Mucosa of descending colon (tissue), 3 donors: ENCODE data around the gene PNMA8B. TPM values are rescaled to one million over a fixed set of nuclear protein-coding genes. Genes with fewer than 3 reads are reported as not detected.

ENCODE experiments used
- ATAC-seq: fragments of 200-7000 bp; cut with Tn5 transposase; one replicate; pipeline ENCODE4 v1.9.1; 2020; ENCODE audit warnings: mild to moderate bottlenecking, moderate library complexity
- DNase-seq, 3 donors: peaks; one replicate each; pipeline ENCODE4 v3.0.0-alpha.2; 2020
- H3K36me3 ChIP-seq: fragments of 200-600 bp; one replicate; pipeline ENCODE4 v1.8.0; 2021; ENCODE audit warnings: low read depth, mild to moderate bottlenecking
- H3K4me1 ChIP-seq: fragments of 200-600 bp; one replicate; pipeline ENCODE4 v1.8.0; 2021; ENCODE audit warnings: low read depth, mild to moderate bottlenecking
- H3K4me3 ChIP-seq: fragments of 200-600 bp; one replicate; pipeline ENCODE4 v1.8.0; 2021; ENCODE audit warnings: mild to moderate bottlenecking
- H3K9me3 ChIP-seq: fragments of 200-600 bp; one replicate; pipeline ENCODE4 v1.8.0; 2021; ENCODE audit warnings: mild to moderate bottlenecking
- CTCF ChIP-seq: fragments of 200-600 bp; IDR thresholded peaks from one replicate; pipeline ENCODE4 v1.8.0; 2022; ENCODE audit warnings: antibody characterized with exemption, mild to moderate bottlenecking
- intact Hi-C, 2 donors: fragments of 100-400 bp; cut with DNase I in 1 of 2; cut with micrococcal nuclease in 1 of 2; formaldehyde crosslinking; loops; one replicate each; pipeline versions ENCODE4 v1.11.0 to v1.11.1; 2022; cut with DNase I, micrococcal nuclease
- long read RNA-seq, 2 donors: library from polyadenylated mRNA; unstranded; transcript quantifications; one replicate each; pipeline ENCODE4 v2.0.0, GENCODE V29; 2019 to 2021
- total RNA-seq, 3 donors: library from RNA; stranded (reverse); fragmentation: NEBNext Ultra II Directional in 2 of 3; extraction: Animal tissue kit (Norgen Biotek cat#: 25700) in 2 of 3; gene quantifications; one replicate each; pipeline versions ENCODE4 v1.2.1 to v1.2.4, GENCODE V29; 2021 to 2023
- donor health status: DM: no; HTN: no; CAD: no; lungs with moderate emphysema.
- donor health status: DM: no; HTN: no; CAD: no.
- donor health status: DM: no; HTN: yes; CAD: no.

Gene PNMA8B
- total RNA-seq = 1 to 10 TPM in 1 of 3 donors, under 1 TPM in 2; 0.12 to 2.3 (median 0.36) TPM
- long read RNA-seq, donor 1, full-length matches to known transcripts = 3 of 3 reads
- long read RNA-seq, donor 1, partial matches to known transcripts = 0 of 3 reads
- long read RNA-seq, donor 1, other reads (novel, unspliced or antisense) = 0 of 3 reads
- long read RNA-seq, donor 2 = 0 reads

- Histone ChIP-seq H3K4me1 (peaks cover 7% of the 10 kb centered on the region), H3K36me3 (no peaks in the 10 kb centered on the region), H3K9me3 (no peaks in the 10 kb centered on the region), H3K4me3 (no peak within 1 kb of the TSS)
- no peak for TF ChIP-seq CTCF
- ATAC-seq (peak; percentile 47), DNase-seq (peak in 1 of 3 donors; percentile 22)
- intact Hi-C loops = no loop called here
Measured at GRCh38 chr19:46495786-46496099, at the start of gene PNMA8B. Gene PNMA8B, minus strand, starts transcription at chr19:46495867. Its CDS starts 402 bp downstream, at chr19:46495465.

- H3K4me3 ChIP-seq = no peak overlapping the region
- no peaks in the 10 kb centered on the region for H3K36me3 ChIP-seq
- ATAC-seq (no peak), DNase-seq (no peak)
- H3K9me3 ChIP-seq = no peaks in the 10 kb centered on the region
- intact Hi-C loops = no loop called here
- no peaks in the 10 kb centered on the region for H3K4me1 ChIP-seq
- no peak for TF ChIP-seq CTCF
Measured at GRCh38 chr19:46544651-46545050, 49.0 kb upstream of the PNMA8B start.

DNA sequence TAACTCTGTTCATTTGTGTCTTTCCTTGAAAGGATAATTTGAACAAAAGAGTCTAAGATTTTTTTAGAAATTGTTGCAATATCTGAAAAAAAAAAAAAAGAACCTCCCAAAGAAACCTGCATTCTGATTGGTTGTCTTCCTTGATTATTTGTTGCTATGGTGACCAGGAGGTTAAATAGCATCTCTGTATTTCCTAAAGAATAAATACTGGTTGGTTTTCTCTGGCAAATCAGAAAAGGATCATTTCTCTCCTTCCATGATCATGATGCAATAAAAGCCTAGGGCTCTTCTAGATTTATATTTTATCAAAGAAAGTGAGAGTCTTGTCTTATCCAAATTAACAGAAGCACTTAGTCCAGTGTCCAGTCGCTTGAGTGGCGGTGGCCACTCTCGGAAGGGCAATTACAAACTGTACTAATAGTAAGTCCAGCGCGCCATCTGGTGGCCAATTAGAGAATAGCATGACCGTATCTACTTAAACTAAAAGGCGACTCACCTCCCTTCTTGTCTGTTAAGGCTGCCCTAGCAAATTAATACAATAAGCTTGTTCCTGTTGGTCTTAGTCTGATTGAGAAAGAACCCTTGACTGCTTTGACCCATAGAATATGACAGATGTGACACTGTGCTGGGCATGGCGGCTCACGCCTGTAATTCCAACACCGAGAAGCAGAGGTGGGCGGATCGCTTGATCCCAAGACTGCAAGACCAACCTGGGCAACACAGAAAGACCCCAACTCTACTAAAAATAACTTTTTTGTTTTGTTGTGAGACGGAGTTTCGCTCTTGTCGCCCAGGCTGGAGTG lies 47.0 kb upstream of the PNMA8B start:
- TF ChIP-seq CTCF = peak; percentile 80
- Histone ChIP-seq H3K9me3 (no peaks in the 10 kb centered on the region), H3K4me3 (no peak overlapping the region), H3K4me1 (no peaks in the 10 kb centered on the region), H3K36me3 (no peaks in the 10 kb centered on the region)
- peak; percentile 86 for ATAC-seq
- peak; percentile 71 to 97 (median 77) for DNase-seq
- intact Hi-C loops = no loop called here

DNA sequence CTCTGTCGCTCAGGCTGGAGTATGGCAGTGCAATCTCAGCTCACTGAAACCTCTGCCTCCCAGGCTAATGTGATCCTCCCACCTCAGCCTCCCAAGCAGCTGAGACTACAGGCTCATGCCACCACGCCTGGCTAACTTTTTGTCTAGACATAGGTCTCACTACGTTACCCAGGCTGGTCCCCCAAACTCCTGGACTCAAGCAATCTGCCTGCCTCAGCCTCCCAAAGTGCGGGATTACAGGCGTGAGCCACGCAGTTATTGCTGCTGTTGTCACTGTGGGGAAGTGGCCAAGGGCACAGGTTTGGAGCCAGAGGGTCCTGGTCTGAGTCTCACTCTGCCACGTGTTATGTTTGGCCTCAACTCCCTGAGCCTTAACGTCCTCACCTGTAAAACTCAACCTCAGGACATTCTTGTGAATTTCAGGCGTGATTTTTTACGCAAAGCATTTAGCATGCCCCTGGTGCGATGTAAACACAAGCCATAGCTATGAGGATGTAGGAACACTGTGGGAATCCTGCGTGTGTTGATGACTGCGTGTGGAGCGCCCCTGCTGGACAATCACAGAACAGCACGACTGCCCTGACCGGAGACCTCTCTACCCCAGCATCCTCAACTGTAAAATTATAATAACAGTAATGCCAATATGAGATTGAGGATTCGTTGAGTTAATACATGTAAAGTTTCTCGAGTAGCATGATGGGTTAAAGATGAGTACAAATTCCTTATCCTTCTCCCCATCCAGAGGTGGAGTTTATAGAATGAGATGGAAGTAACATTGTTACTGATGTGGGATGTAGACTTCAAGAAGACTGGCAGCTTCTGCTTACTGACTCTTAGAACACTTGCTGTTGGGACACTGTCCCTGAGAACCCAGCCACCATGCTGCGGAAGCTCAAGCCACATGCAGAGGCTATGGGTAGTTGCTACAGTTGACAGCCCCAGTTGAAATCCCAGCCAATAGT lies 41.8 kb upstream of the PNMA8B start:
- ATAC-seq (peak; percentile 89), DNase-seq (peak in 2 of 3 donors; percentile 75 to 82)
- intact Hi-C loops = no loop called here
- H3K4me3 ChIP-seq = no peak overlapping the region
- no peaks in the 10 kb centered on the region for H3K9me3 ChIP-seq
- H3K4me1 ChIP-seq = no peaks in the 10 kb centered on the region
- H3K36me3 ChIP-seq = no peaks in the 10 kb centered on the region
- TF ChIP-seq CTCF = peak; percentile 80

- Histone ChIP-seq H3K4me3 (no peak overlapping the region), H3K9me3 (no peaks in the 10 kb centered on the region), H3K4me1 (no peaks in the 10 kb centered on the region), H3K36me3 (no peaks in the 10 kb centered on the region)
- ATAC-seq (no peak), DNase-seq (no peak)
- no peak for TF ChIP-seq CTCF
- intact Hi-C loops = no loop called here
Measured at GRCh38 chr19:46536391-46536790, 40.7 kb upstream of the PNMA8B start.
